Adrenal gland (tissue), 19 donors: ENCODE measurements around the gene ISCU. TPM values are rescaled to one million over a fixed set of nuclear protein-coding genes. Genes with fewer than 3 reads are reported as not detected.

Experiments used
- DNase-seq, 7 donors: peaks; one replicate each; pipeline ENCODE4 v3.0.0-alpha.2; 2019 to 2020
- H3K27ac ChIP-seq, 5 donors: fragments of 200-600 bp; sonication (generic) in 4 of 5; 1 replicate in 3 of 5; 2 replicates in 2 of 5; pipeline versions ENCODE4 v1.5.1 to v1.8.0; 2016 to 2020; ENCODE audit warnings: mild to moderate bottlenecking in 1 of 5
- H3K27me3 ChIP-seq: fragments of 200-600 bp; 2 replicates; pipeline ENCODE4 v1.8.0; 2021
- H3K36me3 ChIP-seq, 2 donors: fragments of 200-600 bp; replicated peaks in 1 of 2; 1 replicate in 1 of 2; 2 replicates in 1 of 2; pipeline versions ENCODE4 v1.5.1 to v1.8.0; 2018 to 2022
- H3K4me1 ChIP-seq, 2 donors: fragments of 200-600 bp; replicated peaks in 1 of 2; 1 replicate in 1 of 2; 2 replicates in 1 of 2; pipeline versions ENCODE4 v1.5.1 to v1.8.0; 2018 to 2021
- H3K4me3 ChIP-seq, 4 donors: fragments of 200-600 bp; sonication (generic) in 3 of 4; one replicate each; pipeline ENCODE4 v1.5.1; 2016 to 2018
- H3K9me3 ChIP-seq, 3 donors: fragments of 200-600 bp; sonication (generic) in 1 of 3; replicated peaks in 1 of 3; 1 replicate in 2 of 3; 2 replicates in 1 of 3; pipeline versions ENCODE4 v1.5.1 to v1.8.0; 2016 to 2021
- CTCF ChIP-seq, 6 experiments: fragments of 450-650 bp in 4 of 6; fragments of 200-600 bp in 2 of 6; sonication (generic) in 1 of 6; IDR thresholded peaks; 1 replicate in 5 of 6; 2 replicates in 1 of 6; pipeline versions ENCODE4 v1.5.1 to v1.8.0; 2016 to 2021; ENCODE audit warnings: antibody characterized with exemption in 6 of 6, mild to moderate bottlenecking in 2 of 6, moderate library complexity in 1 of 6
- POLR2A ChIP-seq, 2 donors: fragments of 450-650 bp; IDR thresholded peaks; one replicate each; pipeline ENCODE4 v1.6.1; 2017; ENCODE audit warnings: antibody characterized with exemption in 2 of 2, mild to moderate bottlenecking in 2 of 2, moderate library complexity in 1 of 2
- WGBS, 4 donors: extraction: QIAGEN DNeasy Blood & Tissue Kit in 2 of 4; methylation state at CpG; one replicate each; pipeline versions ENCODE4 v1.1.5 to v1.1.7; 2013 to 2017; 5-methylcytosine and 5-hydroxymethylcytosine counted together
- intact Hi-C, 2 donors: fragments of 100-400 bp; cut with DNase I; formaldehyde crosslinking; loops; one replicate each; pipeline versions ENCODE4 v1.14.1 to v1.15.0; 2022 to 2023
- long read RNA-seq, 10 donors: library from polyadenylated mRNA in 3 of 10; unstranded in 2 of 10; stranded (forward) in 1 of 10; transcript quantifications; one replicate each; pipeline ENCODE4 v2.0.0 and lab custom pipeline, GENCODE V29; 2021 to 2026
- polyA plus RNA-seq, 3 donors: library from polyadenylated mRNA; stranded (reverse); fragments of 200-250 nt in 2 of 3; fragments of 350-450 nt in 1 of 3; fragmentation: Illumina TruSeq in 1 of 3; extraction: RNeasy Lipid Tissue Mini Kit (QIAGEN cat#74804) in 1 of 3; gene quantifications; one replicate each; pipeline ENCODE4 v1.2.3, GENCODE V29; 2013 to 2014
- total RNA-seq, 9 donors: library from RNA; depleted of rRNA in 4 of 9; stranded (reverse); fragments of >200 nt in 4 of 9; fragments of 120-200 nt in 1 of 9; fragmentation: NEBNext Ultra II Directional in 1 of 9; extraction: Animal tissue kit (Norgen Biotek cat#: 25700) in 1 of 9; gene quantifications; one replicate each; pipeline versions ENCODE4 v1.1.0 to v1.2.4, GENCODE V29; 2013 to 2023
- donor health status: healthy with polysubstance abuse.
- donor health status: Bipolar disorder and iron deficiency.
- donor health status: DM: yes; HTN: yes; CAD: no.
- donor health status: DM: no; HTN: no; CAD: no.
- donor health status: DM: no; HTN: no; CAD: no.
- donor health status: DM: yes; HTN: yes; CAD: no.

Gene ISCU
- total RNA-seq (1,000 to 10,000 TPM in 1 of 9 donors, 100 to 1,000 TPM in 8; 272 to 1,219 (median 420) TPM), polyA plus RNA-seq (100 to 1,000 TPM; 209 to 431 (median 272) TPM)
- long read RNA-seq, donor 1, transcript ISCU-201 (5 exons, 994 nt): major isoform, 119 of 175 reads
- long read RNA-seq, donor 1, partial matches to known transcripts: 52 of 175 reads
- long read RNA-seq, donor 1, other reads (novel, unspliced or antisense): 0 of 175 reads
- long read RNA-seq, donor 2, transcript ISCU-201 (5 exons, 994 nt): major isoform, 110 of 156 reads
- long read RNA-seq, donor 2, partial matches to known transcripts: 45 of 156 reads
- long read RNA-seq, donor 2, other reads (novel, unspliced or antisense): 0 of 156 reads
- long read RNA-seq, donor 3, transcript ISCU-201 (5 exons, 994 nt): major isoform, 89 of 149 reads
- long read RNA-seq, donor 3, partial matches to known transcripts: 59 of 149 reads
- long read RNA-seq, donor 3, other reads (novel, unspliced or antisense): 0 of 149 reads
- long read RNA-seq, donor 4, transcript ISCU-201 (5 exons, 994 nt): major isoform, 380 of 397 reads
- long read RNA-seq, donor 4, partial matches to known transcripts: 13 of 397 reads
- long read RNA-seq, donor 4, other reads (novel, unspliced or antisense): 2 of 397 reads
- long read RNA-seq, donor 5, transcript ISCU-201 (5 exons, 994 nt): major isoform, 518 of 561 reads
- long read RNA-seq, donor 5, transcript ISCU-202 (6 exons, 1,069 nt): minor isoform, 9 of 561 reads
- long read RNA-seq, donor 5, partial matches to known transcripts: 28 of 561 reads
- long read RNA-seq, donor 5, other reads (novel, unspliced or antisense): 2 of 561 reads
- long read RNA-seq, donor 6, transcript ISCU-201 (5 exons, 994 nt): major isoform, 311 of 327 reads
- long read RNA-seq, donor 6, partial matches to known transcripts: 8 of 327 reads
- long read RNA-seq, donor 6, other reads (novel, unspliced or antisense): 7 of 327 reads
- long read RNA-seq, donor 7, transcript ISCU-201 (5 exons, 994 nt): major isoform, 62 of 73 reads
- long read RNA-seq, donor 7, partial matches to known transcripts: 11 of 73 reads
- long read RNA-seq, donor 7, other reads (novel, unspliced or antisense): 0 of 73 reads
- long read RNA-seq, donor 8, transcript ISCU-201 (5 exons, 994 nt): major isoform, 164 of 193 reads
- long read RNA-seq, donor 8, partial matches to known transcripts: 27 of 193 reads
- long read RNA-seq, donor 8, other reads (novel, unspliced or antisense): 0 of 193 reads
- long read RNA-seq, donor 9, transcript ISCU-201 (5 exons, 994 nt): major isoform, 120 of 153 reads
- long read RNA-seq, donor 9, partial matches to known transcripts: 27 of 153 reads
- long read RNA-seq, donor 9, other reads (novel, unspliced or antisense): 0 of 153 reads
- long read RNA-seq, donor 10, transcript ISCU-201 (5 exons, 994 nt): major isoform, 67 of 94 reads
- long read RNA-seq, donor 10, partial matches to known transcripts: 26 of 94 reads
- long read RNA-seq, donor 10, other reads (novel, unspliced or antisense): 0 of 94 reads

GRCh38 chr12:108562348-108563135, at the start of gene ISCU:
ISCU (plus strand) TSS chr12:108562596; CDS start chr12:108562623, 27 bp downstream.
- WGBS, 4 donors: 0 to 1% (median 0%) methylated on average over 19 to 72 of the region's 72 CpGs
- DNase-seq: peak; percentile 97 to 99 (median 98)
- intact Hi-C loops: loop anchor here (2.0 to 10.0 kb wide), 2 partner anchors 56 to 232 kb away; no protein-coding TSS in a partner anchor
- Histone ChIP-seq H3K4me3 (peak within 1 kb of the TSS; percentile 56 to 99 (median 90)), H3K9me3 (no peaks in the 10 kb centered on the region), H3K36me3 (peaks cover 0 to 36% of the 10 kb centered on the region in 2 donors), H3K4me1 (peaks cover 25 to 62% of the 10 kb centered on the region in 2 donors), H3K27me3 (no peaks in the 10 kb centered on the region), H3K27ac (peak within 1 kb of the TSS; percentile 90 to 98 (median 94))
- TF ChIP-seq POLR2A (IDR thresholded peaks at IDR 0.05): peak; percentile 96 to 97
- no peak for TF ChIP-seq CTCF (IDR thresholded peaks at IDR 0.05)

GRCh38 chr12:108514468-108514972, 47.9 kb upstream of the ISCU start:
- Histone ChIP-seq H3K27me3 (no peaks in the 10 kb centered on the region), H3K4me1 (peaks cover 24 to 25% of the 10 kb centered on the region in 2 donors), H3K4me3 (peak overlapping the region in 2 of 4 donors; percentile 67 to 89), H3K36me3 (peaks cover 0 to 18% of the 10 kb centered on the region in 2 donors), H3K27ac (no peak overlapping the region), H3K9me3 (no peaks in the 10 kb centered on the region)
- DNase-seq: no peak
- TF ChIP-seq CTCF (IDR thresholded peaks at IDR 0.05) (no peak), POLR2A (IDR thresholded peaks at IDR 0.05) (no peak)
- intact Hi-C loops: loop anchor here in 1 of 2 donors (10.0 kb wide), 1 partner anchor 100 kb away; no protein-coding TSS in a partner anchor
- 23 to 30% (median 27%) methylated on average over 19 of the region's 19 CpGs for WGBS, 4 donors
